ENCODE results near the gene APLP2.

APLP2 gene

DNA sequence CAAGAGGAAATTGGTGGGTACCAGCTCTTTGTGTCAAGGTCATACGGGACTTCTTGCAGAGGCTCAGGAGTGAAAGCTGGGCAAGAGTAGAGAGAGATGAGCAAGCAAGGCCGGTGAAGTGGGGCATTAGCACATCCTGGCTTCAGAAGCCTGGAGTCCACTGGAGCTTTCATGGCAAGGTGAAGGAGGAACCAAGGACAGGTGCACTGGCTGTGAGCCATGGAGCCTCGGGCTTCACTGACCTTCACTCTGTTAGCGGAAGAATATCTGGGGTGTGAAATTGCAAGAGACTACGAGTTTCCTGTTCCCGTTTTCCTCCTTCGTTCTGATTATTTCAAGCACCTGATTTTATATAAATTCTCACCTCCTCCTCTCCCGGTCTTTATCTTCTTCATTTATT lies 64.0 kb downstream of the APLP2 start:
- TF ChIP-seq, protein P1, sequence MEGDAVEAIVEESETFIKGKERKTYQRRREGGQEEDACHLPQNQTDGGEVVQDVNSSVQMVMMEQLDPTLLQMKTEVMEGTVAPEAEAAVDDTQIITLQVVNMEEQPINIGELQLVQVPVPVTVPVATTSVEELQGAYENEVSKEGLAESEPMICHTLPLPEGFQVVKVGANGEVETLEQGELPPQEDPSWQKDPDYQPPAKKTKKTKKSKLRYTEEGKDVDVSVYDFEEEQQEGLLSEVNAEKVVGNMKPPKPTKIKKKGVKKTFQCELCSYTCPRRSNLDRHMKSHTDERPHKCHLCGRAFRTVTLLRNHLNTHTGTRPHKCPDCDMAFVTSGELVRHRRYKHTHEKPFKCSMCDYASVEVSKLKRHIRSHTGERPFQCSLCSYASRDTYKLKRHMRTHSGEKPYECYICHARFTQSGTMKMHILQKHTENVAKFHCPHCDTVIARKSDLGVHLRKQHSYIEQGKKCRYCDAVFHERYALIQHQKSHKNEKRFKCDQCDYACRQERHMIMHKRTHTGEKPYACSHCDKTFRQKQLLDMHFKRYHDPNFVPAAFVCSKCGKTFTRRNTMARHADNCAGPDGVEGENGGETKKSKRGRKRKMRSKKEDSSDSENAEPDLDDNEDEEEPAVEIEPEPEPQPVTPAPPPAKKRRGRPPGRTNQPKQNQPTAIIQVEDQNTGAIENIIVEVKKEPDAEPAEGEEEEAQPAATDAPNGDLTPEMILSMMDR (IDR thresholded peaks at IDR 0.05; ENCODE audit: extremely low read depth, missing control alignments), result no peak
- DNase-seq (ENCODE audit: low spot score), result no peak

DNA sequence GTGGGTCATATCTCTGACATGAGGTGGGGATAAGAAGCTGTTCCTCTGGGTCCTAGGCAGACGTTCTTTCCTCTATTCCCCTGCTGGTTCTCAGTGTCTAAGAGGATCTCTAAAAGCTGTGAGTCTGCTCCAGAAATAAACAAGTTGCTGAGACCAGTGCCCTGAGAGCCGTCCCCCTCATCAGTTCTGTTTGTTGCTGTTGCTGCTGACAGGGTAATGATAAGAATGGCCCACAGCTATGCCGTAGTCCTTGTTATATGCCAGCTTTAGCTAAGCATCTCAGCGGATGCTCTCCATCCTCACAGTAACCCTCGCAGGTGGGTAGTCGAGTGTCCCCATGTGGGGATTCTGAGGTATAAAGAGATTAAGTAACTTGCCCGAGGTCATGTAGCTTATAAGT lies 66.4 kb downstream of the APLP2 start:
- no peak for DNase-seq (ENCODE audit: low spot score)
- TF ChIP-seq, protein P1 (IDR thresholded peaks at IDR 0.05; ENCODE audit: extremely low read depth, missing control alignments), result no peak

DNA sequence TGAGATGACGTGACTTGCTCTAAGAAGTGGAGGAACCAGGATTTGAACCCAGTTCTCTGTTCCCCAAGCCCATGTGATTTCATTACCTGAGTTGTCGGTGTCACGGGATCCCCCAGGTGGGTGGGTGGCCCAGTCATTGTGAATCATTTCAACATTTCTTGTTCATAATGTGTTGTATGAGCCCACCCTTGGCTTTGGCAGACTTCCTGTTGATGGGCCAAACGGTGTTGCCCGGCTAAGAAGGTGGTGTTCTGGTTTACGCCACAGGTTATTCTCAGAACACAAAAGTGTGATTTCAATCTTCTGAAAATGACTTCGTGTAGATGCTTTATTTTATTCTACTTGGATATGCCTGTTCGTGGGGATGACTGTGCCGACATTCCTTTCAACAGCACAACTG lies 68.3 kb downstream of the APLP2 start:
- TF ChIP-seq, protein P1 (IDR thresholded peaks at IDR 0.05; ENCODE audit: extremely low read depth, missing control alignments), result no peak
- DNase-seq (ENCODE audit: low spot score), result no peak

DNA sequence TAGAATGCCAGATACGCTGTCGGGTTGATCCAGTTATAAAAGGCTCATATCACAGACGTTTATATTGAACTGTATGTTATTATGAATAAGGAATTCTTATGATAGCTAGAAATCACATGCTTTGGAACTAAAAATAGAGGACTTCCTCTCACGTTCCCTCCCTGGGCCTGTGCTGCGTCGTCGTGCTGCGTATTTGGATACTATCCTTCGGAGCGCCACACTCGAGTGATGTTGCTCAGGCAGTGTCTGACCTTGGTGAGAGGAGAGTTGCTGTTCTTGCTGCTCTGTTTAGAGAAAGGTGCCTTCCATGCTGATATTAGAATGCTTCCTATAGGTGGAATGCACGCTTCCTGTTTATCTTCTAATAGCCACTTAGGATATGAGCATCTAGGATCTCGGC lies 69.7 kb downstream of the APLP2 start:
- TF ChIP-seq, protein P1 (IDR thresholded peaks at IDR 0.05; ENCODE audit: extremely low read depth, missing control alignments), result no peak
- no peak for DNase-seq (ENCODE audit: low spot score)

DNA sequence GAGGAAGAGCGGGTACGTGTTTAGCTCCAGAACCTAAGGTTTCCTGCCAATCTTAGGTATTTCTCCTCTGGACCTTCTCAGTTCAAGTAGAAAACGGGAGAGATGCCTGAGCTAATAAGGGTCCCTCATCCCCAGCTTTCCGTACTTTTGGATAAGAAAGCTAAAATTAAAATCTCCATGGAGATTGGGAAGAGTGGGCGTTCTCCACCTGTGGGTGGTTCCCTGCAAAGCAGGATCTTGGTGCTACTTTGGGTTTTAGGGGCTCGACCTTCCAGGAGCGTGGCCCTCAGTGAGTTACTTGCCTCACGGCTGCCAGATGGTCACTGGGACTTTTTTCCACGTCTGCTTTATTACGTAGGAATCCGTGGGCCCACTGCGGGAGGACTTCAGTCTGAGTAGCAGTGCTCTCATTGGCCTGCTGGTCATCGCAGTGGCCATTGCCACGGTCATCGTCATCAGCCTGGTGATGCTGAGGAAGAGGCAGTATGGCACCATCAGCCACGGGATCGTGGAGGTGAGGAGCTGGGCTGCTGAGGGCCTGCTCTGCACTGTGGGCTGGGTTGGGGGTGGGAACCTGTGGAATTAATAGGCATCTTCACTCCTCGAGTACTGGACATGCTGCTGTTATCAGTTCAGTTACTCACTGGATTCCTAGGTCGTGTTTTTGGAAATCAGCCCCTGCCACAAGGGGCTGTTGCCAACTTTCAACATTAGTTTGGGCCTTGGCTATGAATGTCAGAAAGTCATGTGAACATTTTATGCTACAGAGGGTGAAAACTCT lies 72.1 kb downstream of the APLP2 start:
- DNase-seq (ENCODE audit: low spot score), result no peak
- TF ChIP-seq, protein P1 (IDR thresholded peaks at IDR 0.05; ENCODE audit: extremely low read depth, missing control alignments), result no peak

DNA sequence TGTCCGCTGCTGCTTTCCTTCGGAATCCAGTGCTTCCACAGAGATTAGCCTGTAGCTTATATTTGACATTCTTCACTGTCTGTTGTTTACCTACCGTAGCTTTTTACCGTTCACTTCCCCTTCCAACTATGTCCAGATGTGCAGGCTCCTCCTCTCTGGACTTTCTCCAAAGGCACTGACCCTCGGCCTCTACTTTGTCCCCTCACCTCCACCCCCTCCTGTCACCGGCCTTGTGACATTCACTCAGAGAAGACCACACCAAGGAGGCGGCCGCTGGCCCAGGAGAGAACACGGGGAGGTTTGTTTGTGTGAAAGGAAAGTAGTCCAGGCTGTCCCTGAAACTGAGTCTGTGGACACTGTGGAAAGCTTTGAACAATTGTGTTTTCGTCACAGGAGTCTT lies 74.4 kb downstream of the APLP2 start:
- no peak for DNase-seq (ENCODE audit: low spot score)
- TF ChIP-seq, protein P1 (IDR thresholded peaks at IDR 0.05; ENCODE audit: extremely low read depth, missing control alignments), result no peak

DNA sequence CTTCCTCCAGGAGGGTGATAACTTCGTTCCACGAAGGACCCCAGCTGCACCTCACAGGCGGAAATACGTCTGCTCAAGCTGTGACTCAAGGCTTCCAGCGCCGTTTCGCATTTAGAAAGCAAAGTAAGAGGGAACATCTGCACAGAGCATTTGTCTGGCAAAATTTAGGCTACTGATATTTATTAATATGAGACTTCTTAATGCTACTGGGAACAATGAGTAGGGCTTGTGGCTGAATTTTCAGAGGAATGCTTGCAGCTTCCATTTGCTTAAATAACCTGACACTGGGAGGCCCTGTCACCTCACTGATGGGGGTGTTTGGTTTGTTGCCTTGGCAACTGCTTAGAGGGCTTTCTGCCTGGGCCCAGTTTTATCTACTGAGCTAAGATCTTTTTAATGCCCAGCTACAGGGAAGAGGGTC lies 75.2 kb downstream of the APLP2 start:
- TF ChIP-seq, protein P1 (IDR thresholded peaks at IDR 0.05; ENCODE audit: extremely low read depth, missing control alignments), result no peak
- DNase-seq (ENCODE audit: low spot score), result no peak
